ENCODE data around the gene ABTB2. TPM values are rescaled to one million over a fixed set of nuclear protein-coding genes. Genes with fewer than 3 reads are reported as not detected.

Gene ABTB2
- total and polyA plus RNA-seq, 9 of the 15 experiments (the other 6 are each of a cell fraction or from before 2014, with no cell fraction given), result 0.03 to 0.18 (median 0.12) TPM; not detected in 2

DNA sequence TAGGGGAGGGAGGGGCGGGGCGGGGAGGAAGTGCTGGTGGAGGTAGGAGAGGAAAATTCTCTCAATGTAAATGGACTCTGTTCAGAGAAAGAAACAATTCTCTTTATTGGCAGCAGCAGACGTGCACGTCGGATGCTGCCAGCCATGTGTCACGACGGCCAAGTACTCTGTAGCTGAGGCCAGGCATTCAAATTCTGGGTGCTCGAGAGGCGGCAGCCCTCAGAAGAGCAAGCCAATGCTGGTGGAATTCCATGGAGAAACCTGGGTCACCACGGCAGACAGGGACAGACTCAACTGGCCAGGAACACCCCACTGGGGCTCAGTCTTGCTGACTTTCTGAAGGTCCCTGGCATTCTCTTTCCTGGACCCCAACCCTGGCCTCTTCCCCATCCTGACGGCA lies 90.8 kb downstream of the ABTB2 start (continued):
- no peak for TF ChIP-seq NR2C2 (CRISPR knock-in tag; IDR thresholded peaks at IDR 0.05)
- no peak for TF ChIP-seq NR2C2 (tag; IDR thresholded peaks at IDR 0.05)

DNA sequence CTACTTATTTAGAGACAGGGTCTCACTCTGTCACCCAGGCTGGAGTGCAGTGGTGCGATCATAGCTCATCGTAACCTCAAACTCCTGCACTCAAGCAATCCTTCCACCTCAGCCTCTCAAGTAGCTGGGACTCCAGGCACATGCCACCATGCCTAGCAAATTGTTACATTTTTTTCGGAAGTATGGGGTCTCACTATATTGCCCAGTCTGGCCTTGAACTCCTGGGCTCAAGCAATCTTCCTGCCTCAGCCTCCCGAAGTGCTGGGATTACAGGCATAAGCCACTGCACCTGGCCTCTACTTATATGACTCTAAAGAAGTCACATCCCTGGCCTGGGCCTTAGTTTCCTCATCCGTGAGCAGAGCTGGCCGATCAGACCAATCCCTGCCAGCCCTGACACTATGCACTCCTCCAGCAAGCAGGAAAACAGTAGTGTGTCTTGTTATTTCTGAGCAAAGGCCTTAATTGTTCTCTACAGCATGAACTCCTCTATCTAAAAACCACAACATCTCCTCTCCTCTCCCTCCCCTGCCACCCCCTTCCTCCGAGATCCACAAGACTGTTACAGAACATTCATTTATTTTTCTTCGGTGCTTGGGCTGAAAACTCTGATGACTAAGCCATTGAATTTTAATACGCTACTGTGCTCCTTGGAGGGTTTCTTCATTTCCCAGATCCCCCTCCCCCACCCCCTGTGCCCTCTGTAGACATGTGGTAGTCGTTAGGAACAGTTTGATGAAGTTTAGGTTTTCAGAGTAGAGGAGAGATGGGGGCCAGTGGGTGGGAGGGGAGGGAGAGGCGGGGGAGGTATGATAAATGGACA lies 91.5 kb downstream of the ABTB2 start:
- Histone ChIP-seq H3K79me2 (ENCODE audit: control insufficient read depth, insufficient read depth, low read length) (no peaks in the 10 kb centered on the region), H3K27ac (ENCODE audit: extremely low read depth, low read depth, low read length) (no peak overlapping the region), H3K27me3 (ENCODE audit: control insufficient read depth in 2 of 2, insufficient read depth in 2 of 2, low read length in 2 of 2) (peaks cover 29 to 75% of the 10 kb centered on the region in 2 experiments; a peak in 4 of 5 replicates), H4K20me1 (replicated peaks; ENCODE audit: control insufficient read depth, insufficient read depth, low read length) (0 out of 2 replicates have a peak, but pooled peaks cover 7% of the 10 kb centered on the region), H3K36me3 (ENCODE audit: control insufficient read depth, insufficient read depth, low read length) (no peaks in the 10 kb centered on the region), H3K4me2 (ENCODE audit: insufficient read depth, low read length) (no peak overlapping the region), H3K9me3 (replicated peaks; ENCODE audit: control insufficient read depth, insufficient read depth, low read depth, low read length) (no peaks in the 10 kb centered on the region), H3K9me1 (ENCODE audit: control insufficient read depth, insufficient read depth, low read length) (peaks cover 4% of the 10 kb centered on the region), H3K9ac (ENCODE audit: insufficient read depth in 1 of 2, low read depth in 2 of 2, low read length in 2 of 2) (no peak overlapping the region), H2AFZ (ENCODE audit: low read depth, low read length) (no peak overlapping the region), H3K4me1 (replicated peaks in 1 of 2; ENCODE audit: control insufficient read depth in 2 of 2, insufficient read depth in 2 of 2, low read length in 2 of 2) (peaks cover 0 to 4% of the 10 kb centered on the region in 2 experiments; a peak in 2 of 5 replicates), H3K4me3 (no peak overlapping the region)
- DNase-seq (ENCODE audit: extremely low read depth in 1 of 4, low spot score in 3 of 4) (peak in 1 of 4 experiments; percentile 26), FAIRE-seq (no peak), ATAC-seq (peak; percentile 34; the same call in 1 of the 3 replicates)
- in situ Hi-C loops (cut with MboI), result no loop called here
- no TSS peak for BruUV-seq (replicated peaks)
- intact Hi-C loops (cut with micrococcal nuclease), result no loop called here
- whole genome bisulfite sequencing (ENCODE audit: insufficient coverage, low coverage, missing lambda C conversion rate), result 15% methylated on average over 10 of the region's 11 CpGs
- CTCF ChIA-PET (ENCODE audit: low intra/inter-chr PET ratio), result no interaction called here
- POLR2A ChIA-PET, result interaction anchor here (0.6 kb wide), 1 partner anchor 203 kb away, joined by 3 read pairs; no protein-coding TSS in a partner anchor
- TF ChIP-seq, protein P1, sequence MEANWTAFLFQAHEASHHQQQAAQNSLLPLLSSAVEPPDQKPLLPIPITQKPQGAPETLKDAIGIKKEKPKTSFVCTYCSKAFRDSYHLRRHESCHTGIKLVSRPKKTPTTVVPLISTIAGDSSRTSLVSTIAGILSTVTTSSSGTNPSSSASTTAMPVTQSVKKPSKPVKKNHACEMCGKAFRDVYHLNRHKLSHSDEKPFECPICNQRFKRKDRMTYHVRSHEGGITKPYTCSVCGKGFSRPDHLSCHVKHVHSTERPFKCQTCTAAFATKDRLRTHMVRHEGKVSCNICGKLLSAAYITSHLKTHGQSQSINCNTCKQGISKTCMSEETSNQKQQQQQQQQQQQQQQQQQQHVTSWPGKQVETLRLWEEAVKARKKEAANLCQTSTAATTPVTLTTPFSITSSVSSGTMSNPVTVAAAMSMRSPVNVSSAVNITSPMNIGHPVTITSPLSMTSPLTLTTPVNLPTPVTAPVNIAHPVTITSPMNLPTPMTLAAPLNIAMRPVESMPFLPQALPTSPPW (CRISPR knock-in tag; IDR thresholded peaks at IDR 0.05), result peak; percentile 38
- peak; percentile 98 for TF ChIP-seq ZNF121 (CRISPR knock-in tag; conservative IDR thresholded peaks at IDR 0.05)
- TF ChIP-seq FOSL1 (tag; conservative IDR thresholded peaks at IDR 0.05), result 0 out of 2 replicates have a peak, but pooled peaks have one; percentile 32
- no peak for TF ChIP-seq ZNF644 (tag; IDR thresholded peaks at IDR 0.05; ENCODE audit: low read depth)
- peak; percentile 55 for TF ChIP-seq EGR1 (conservative IDR thresholded peaks at IDR 0.05)
- TF ChIP-seq, protein P2, sequence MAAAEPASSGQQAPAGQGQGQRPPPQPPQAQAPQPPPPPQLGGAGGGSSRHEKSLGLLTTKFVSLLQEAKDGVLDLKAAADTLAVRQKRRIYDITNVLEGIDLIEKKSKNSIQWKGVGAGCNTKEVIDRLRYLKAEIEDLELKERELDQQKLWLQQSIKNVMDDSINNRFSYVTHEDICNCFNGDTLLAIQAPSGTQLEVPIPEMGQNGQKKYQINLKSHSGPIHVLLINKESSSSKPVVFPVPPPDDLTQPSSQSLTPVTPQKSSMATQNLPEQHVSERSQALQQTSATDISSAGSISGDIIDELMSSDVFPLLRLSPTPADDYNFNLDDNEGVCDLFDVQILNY (CRISPR knock-in tag; IDR thresholded peaks at IDR 0.05), result no peak

Data from K562 (cell line).